Activated naive CD4-positive, alpha-beta T cell treated with Interleukin-2 at 50 U/mL for 16 hours (primary cell): ENCODE results near the gene AAGAB.

ENCODE experiments used
- DNase-seq: peaks from one replicate; pipeline ENCODE4 v3.0.0-alpha.2; 2020

Gene AAGAB

DNA sequence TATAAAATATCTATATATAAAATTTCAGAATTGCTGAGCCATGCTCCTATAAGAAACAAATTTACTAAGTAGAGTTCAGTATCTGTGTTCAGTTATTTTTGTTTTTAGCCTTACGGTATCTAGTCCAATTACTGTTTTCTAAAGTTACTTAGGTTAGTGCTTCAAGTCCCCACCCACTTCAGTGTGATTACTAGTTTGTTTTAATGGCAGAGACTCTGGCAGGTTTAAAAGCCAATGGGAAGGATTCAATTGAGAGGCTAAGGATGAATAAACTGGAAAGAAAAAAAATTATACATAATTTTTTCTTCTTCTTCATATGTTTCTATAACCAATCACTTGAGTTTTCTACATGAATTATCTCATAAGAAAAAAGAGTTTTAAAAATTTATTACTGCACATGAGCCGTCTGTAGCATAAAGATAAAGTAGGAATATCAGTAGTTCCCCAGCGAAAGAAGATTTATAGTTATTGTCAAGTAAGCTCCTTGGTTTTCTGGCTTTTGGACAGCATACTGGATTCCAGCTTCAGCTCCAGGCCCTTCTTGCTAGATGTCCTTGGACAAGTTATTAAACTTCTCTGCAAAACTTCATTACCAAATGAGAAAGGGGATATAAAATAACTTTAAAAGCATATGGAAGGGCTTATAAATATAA lies 46.8 kb downstream of the AAGAB start:
- no peak for DNase-seq

DNA sequence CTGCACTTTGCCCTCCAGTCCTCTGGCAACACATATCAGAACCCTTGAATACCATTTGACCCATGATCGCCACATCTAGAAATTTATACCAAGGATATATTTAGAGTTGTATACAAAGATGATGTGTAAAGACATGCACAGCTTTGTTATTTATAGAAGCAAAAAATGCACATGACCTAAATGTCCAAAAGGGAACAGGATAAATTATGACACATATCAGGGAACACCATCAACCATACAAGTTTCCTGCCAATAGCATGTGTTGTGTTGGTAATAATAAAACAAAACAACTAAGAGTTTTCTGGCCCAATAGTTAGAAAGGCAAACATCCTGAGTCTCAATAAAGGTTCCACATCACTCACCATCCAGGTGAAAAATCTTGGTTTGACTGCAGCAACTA lies 51.5 kb downstream of the AAGAB start:
- DNase-seq, result no peak

DNA sequence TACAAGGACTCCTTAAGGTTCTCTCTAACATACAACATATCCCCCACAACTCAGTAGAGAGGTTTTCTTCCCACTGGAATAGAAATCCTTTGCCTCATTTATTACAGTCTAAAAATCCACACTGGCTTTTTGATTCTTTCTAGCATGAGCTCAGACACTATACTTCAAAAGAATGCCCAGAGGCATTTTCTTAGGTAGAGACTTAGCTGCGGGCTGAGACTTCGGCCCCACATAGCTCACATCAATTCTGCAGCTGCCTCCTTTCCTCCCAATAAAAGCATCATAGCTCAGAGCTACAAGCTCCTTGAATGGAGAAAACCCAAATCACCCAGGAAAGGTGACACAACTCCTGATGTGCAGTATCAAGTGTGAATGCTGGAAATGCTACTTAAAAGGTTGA lies 52.4 kb downstream of the AAGAB start:
- no peak for DNase-seq

DNA sequence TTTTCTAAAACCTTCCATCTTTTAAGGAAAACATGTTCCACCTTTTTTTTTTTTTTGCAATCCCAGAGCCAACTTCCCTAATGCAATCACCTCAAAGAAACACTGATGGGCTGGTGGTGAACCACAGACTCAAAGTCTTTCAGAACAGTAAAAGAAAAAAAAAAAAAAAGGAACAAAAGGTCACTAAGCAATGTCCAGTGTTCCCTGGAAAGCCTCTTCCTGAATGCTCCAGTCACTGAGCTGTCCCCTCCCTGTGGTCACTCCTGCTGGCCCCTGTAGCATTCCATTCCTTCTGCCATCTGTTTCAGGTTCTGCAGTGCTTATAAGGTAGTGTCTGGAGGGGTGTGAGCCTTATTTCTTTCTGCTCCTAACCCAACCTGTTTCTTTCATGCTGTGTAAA lies 53.3 kb downstream of the AAGAB start:
- no peak for DNase-seq

DNA sequence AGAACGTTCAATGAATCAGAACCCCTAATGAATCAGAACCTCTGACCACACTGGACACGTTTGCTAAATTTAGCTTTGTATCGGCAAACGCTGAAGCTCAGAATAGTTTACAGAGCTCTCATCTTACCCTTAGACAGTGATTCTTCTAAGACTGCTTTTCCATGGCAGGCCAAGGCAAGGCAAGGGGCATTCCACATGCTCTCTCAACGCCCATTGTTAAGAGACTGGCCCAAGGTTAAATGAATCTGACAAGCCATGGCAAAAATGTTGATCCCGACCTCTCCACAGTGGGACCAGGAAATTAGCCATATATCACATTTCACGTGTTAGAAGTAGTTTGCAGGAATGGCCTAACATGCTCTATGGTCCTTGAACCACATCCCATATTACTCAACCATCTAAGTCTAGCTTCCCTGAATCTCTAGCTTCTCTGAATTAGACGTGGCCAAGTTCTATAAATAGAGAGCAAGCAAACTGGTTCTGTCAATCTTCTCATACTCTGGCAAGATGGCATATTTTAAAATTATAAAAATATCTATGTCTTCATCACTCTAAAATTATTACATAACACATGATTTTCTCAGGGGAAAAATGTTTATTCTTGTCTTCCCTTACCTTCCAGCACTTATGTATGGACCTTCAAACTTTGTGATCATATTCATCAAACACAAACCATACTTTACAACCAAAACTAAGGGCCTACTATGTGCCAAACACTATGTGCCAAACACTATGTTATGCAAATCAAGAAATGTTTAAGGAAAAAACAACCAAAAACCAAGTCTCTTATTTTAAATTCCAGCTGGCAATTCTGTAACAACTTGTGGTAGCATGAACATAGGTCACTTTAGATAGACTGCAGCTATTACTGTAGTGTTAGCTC lies 54.3 kb downstream of the AAGAB start:
- DNase-seq, result no peak

DNA sequence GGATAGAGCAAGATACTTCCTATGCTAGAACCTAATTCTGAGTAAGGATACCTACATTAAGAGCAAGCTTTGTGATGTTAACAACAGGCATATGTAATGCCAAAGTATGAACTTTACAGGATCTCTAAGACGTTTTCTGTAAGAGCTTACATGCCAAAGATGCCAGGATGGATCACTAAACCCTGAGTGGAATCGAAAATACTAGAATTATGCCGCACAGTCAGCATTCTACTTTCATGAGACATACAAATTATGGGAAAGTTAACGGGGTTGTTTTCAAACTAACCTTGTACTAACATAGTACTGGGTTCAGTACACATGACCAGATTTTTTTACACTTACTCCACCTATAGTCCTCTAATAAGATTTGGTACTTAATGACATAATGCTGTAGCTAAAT lies 55.1 kb downstream of the AAGAB start:
- DNase-seq, result no peak

DNA sequence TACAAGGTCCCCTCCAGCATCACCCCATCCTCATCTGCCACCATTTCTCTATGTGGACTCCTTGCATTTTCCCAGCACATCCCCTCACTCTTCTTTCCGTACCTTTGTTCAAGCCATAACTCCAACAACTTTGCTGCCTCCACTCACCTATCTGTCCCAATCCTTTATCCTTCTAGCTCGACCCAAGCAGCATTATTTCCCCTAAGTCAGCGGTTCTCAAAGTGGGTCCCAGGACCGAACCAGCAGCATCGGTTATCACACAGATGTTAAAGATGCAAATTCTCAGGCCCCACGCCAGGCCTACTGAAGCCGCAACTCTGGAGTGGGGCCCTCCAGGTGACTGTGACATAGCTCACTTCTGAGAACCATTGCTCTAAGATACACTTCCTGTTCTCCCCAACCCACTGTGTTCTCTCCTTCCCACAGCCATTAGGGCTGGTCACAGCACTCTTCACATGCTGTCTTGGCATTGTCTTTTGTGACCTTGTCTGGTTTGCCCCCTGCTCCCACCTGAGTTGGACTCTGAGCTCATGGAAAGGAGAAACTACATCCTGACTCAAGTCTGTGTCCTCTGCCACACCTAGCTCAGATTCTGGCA lies 56.2 kb downstream of the AAGAB start:
- no peak for DNase-seq

DNA sequence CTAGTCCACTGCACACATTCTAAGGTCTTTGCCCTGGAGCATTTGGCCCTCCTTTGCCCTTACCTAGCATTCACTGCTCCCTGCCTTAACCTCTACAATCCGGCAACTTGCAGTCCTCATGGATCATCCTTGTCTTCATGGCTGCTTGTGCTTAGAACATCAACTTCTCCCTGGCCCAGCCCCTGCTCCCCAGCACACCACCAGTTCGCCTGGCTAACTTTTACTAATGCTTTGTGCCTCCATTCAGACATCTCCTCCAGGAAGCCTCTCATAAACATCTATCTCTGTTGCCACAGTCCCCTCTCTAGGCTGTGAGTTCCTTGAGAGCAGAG lies 57.1 kb downstream of the AAGAB start:
- no peak for DNase-seq

DNA sequence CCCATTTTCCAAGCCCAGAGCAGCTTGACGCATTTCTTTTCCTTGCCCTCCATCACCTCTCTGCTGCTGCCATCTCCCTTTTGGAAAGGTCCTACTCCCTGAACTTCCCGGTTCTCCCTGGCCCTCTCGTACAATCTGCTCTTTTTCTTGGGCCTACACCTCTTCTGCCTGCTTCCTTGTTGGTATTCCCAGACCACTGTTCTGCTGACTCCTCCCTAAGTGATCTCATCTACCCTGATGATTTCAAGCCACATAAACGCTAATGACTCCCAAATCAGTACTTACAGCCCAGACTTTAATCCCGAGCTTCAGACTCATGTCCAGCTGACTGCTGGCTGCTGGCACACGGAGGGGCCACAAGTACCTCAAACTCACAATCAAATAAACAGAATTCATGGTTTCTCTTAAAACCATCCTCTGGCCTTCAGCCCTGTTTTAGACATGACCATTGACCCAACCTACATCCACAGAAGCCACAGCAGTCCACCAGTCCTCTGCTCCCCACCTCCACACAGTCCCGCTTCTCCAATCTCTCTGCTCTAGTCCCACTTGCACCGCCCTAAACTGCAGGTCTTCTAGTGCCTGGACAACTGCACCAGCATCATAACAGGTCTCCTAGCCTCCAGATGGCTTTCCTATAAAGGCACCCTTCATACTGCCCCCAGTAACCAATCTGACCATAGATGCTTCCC lies 57.6 kb downstream of the AAGAB start:
- no peak for DNase-seq

DNA sequence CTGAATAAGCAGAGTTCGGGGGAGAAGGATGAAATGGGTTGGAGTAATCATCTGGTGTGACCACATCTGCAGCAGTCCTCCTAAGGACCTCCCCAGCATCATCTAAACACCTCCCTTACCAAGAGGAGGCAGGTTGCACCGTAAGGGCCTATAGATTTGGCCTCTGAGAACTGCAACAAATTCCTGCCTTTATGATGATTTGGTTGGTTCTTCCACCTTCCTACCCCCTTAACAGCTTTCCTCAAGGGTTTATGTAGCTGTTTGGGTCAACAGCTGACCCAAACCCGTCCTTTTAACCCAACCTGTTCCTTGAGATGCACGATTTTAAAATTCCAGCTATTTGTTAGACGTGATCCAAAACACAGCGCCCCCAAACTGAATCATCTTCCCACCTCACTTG lies 58.2 kb downstream of the AAGAB start:
- no peak for DNase-seq

DNA sequence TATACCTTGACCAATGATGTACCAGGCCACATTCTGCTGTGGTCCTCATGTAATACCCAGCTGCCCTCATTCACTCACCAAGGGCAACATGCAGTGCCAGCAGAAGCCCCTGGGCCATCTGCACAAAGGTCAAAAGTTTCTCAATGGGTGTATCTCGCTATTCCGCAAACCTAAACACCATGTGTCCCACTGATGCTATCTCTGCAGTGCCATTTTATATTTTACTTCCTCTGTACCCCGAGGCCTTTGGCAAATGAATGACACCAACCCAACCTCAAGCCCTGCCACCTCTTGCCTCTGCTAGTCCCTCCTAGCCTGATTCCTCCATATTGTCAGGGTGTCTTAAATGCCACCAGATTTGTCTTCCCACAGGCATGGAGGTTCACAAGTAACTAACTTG lies 59.2 kb downstream of the AAGAB start:
- DNase-seq, result no peak

DNA sequence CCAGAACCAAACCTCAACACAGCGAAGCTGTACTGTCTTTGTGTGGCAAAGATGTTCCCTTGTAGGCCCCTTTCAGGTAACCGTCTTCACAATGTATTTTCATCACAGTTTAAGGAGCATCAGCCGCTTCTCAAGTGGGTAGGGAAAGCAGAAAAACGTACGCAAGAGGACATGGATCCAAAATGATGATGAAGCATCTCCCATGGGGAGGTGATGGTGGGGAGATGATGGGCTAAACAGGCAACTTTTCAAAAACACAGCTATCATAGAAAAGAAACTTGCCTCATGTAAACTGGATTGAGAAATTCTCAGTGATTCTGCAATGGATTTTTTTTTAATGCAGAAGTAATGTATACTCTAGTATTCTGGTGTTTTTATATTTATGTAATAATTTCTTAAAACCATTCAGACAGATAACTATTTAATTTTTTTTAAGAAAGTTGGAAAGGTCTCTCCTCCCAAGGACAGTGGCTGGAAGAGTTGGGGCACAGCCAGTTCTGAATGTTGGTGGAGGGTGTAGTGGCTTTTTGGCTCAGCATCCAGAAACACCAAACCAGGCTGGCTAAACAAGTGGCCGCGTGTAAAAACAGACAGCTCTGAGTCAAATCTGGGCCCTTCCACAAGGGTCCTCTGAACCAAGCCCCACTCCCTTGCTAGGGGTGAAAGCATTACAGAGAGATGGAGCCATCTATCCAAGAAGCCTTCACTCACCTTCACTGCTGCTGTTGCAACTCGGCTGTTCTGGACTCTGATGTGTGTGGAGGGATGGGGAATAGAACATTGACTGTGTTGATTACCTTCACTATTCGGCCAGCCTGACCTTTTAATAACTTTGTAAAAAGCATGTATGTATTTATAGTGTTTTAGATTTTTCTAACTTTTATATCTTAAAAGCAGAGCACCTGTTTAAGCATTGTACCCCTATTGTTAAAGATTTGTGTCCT lies 60.0 kb downstream of the AAGAB start:
- DNase-seq, result no peak

DNA sequence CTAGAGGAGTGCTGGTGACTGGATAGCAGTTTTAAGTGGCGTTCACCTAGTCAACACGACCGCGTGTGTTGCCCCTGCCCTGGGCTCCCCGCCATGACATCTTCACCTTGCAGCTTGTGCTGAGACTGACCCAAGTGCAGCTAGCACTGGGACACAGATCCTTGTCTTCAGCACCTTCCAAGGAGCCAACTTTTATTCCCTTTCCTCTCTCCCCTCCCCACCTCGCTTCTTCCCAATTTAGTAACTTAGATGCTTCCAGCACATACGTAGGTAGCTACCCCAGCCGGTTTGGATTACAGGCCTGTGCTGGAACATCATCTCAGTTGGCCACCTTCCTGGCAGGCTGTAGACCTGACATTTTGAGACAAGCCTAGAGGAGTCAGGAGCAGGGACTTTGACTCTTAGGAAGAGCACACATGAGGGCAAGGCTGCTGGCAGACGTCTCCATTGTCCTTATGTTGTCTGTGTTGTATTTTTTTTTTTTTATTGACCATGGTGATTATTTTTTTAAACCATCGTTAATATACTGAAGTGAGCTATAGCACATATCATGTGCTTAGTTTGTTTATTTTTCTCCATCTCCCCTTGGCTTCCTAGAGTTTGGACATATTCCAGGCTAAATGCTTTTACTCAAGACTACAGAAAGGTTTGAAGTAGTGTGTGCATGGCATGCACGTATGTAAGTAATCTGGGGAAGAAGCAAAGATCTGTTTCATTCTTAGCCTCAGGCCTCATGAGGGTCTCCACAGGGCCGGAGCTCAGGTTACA lies 61.1 kb downstream of the AAGAB start:
- no peak for DNase-seq

DNA sequence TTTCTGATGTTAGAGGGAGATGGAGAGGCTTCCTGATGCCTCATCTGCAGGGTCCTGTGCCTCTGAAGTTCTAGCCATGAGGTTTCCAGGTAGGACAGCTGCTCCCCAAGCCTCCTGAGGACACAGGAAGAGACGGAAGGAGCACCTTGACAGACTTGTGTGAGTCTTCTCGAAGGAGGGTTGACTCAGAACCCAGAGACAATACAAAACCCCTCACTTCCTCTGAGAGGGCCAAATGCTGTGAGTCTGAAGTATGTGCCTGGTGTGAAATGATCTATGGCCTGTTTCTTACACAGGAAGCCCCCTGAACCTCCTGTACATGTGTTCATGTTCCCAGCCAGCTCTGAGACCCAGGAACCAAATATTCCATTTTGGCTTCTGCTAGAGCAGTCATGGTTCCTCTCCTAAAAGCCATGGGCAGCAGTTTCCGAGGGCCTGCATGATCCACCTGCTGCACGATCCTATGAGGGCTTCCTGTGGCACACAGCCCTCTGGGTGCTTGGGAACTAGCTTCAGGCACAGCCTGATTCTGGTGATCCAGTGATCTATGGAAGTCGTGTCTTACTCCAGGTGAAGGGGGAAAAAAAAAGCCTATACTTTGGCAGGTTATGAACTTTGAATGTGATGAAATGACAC lies 62.2 kb downstream of the AAGAB start:
- DNase-seq, result no peak

DNA sequence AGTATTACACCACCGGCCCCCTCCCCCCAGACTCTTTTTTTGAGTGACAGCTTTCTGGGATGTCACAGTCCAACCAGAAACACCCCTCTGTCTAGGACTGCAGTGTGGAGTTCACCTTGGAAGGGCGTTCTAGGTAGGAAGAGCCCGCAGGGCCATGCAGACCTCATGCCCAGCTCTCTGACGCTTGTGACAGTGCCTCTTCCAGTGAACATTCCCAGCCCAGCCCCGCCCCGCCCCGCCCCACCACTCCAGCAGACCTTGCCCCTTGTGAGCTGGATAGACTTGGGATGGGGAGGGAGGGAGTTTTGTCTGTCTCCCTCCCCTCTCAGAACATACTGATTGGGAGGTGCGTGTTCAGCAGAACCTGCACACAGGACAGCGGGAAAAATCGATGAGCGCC lies 63.6 kb downstream of the AAGAB start:
- DNase-seq, result no peak

DNA sequence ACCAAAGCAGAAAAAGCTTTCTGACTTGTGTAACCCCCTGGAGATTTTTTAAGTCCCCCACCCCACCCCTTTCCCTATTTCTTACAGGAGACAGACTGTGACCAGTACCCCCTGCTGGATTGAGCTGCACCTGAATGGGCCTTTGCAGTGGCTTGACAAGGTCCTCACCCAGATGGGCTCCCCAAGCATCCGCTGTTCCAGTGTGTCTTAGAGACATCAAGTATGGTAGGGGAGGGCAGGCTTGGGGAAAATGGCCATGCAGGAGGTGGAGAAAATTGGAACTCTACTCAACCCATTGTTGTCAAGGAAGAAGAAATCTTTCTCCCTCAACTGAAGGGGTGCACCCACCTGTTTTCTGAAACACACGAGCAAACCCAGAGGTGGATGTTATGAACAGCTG lies 64.1 kb downstream of the AAGAB start:
- no peak for DNase-seq

DNA sequence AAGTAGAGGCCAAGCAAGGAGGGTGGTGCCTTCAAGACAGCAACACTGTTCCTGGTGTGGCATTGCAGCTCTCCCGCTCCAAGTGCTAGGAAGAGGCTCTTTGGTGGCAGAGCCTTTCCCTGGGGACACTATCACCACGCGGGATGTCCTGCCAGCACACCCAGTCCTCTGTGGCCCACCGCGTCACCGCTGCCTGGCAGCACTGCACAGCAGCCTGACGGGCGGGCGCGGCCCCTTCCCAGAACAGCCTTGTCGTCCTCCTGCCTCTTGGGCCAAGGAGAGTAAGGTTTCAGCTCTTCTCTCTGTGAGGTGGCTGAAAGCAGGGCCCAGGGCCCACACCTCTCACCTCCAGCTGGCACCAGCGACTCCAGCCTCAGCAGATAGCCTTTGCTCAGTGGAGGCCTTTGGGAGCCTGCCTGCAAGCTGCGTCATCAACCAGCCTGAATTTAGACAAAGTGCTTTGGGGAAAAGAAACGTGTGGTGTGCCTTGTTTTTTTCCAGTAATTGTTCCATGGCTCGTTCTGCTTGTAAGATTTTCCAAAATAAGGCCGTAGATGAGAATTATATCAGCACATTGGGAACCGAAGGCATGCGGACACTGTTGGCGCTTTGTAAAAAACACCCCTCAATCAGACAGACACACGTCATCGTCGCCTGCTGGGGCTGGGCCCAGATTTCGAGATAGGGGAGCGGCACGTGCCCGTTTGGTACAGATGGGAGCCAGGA lies 65.0 kb downstream of the AAGAB start:
- DNase-seq, result no peak

DNA sequence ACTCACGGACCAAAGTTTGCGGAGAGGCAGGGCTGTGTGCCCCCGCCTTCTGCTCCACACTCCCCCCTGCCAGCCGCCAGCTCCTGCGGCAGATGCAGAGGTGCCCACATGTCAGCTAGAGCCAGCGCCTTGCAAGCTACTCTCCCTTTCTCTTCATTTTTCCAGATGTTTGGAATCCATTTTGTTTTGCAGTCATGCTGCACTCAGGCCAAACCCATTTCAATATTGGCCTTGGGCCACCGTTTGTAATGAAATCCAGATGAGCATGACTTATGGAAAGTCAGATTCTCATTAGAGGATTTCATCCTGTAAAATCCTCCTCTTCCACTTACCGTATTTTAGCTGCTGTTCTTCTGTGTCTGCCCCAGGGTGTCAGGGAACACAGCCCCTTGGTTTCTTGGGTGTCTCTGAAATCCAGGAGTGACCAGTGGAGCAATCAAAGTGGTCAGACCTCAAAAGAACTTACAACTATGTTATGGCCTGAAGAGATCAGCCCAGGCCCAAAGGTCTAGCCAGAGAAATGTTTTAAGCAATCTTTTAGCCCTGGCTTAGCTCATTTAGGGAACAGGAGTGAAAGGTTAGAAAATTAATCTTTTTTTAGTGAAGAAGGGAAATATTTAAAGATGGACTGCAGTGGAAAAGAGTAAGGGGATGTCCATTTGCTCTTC lies 65.8 kb downstream of the AAGAB start:
- DNase-seq, result no peak

DNA sequence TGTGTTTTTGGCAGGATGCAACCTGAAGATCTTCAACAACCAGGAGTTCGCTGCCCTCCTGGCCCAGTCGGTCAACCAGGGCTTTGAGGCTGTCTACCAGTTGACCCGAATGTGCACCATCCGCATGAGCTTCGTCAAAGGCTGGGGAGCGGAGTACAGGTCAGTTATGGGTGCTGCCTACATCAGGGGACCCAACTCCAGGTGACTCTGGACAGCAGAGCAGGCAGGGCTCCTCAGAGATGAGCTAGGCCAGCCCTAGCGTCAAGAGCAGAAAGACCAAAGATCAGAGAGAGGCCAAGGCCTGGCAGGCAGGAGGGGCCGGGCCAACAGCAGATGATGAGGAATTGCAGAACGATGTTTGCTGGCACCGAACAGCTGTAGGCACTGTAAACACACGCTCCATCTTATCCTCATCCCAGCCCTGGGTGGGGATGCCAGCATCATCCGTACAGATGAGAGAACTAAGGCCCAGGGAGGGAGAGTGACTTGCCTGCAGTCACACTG lies 67.1 kb downstream of the AAGAB start:
- no peak for DNase-seq

DNA sequence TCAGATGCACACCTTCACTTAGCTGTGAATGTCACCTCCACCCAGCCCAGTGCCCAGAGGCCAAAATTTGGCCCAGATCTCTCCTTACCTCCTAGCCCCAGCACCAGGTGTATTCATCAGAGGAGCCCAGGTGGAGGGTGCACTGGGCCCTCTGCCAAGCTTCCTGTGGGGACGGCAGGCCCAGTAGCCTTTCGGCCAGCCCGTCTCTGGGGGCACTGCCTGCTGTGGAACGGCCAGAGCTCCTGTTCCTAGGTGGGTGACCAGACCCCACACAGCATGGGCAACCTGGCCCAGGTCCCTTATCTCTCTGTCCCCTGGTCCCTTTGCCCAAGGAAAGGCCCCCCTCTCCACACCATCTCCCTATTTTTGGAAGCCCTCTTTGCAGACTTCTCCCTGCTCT lies 67.8 kb downstream of the AAGAB start:
- DNase-seq, result no peak
